ENCODE data around the gene CREBZF. TPM values are rescaled to one million over a fixed set of nuclear protein-coding genes. Genes with fewer than 3 reads are reported as not detected.
"Not testable (repeated sequence)": the region's sequence is repeated elsewhere in the genome, so short reads cannot be mapped to it uniquely, and the experiment has no call there.

CREBZF gene
- total RNA-seq, 1 donor from 2014 or later, result 27.5 TPM

DNA sequence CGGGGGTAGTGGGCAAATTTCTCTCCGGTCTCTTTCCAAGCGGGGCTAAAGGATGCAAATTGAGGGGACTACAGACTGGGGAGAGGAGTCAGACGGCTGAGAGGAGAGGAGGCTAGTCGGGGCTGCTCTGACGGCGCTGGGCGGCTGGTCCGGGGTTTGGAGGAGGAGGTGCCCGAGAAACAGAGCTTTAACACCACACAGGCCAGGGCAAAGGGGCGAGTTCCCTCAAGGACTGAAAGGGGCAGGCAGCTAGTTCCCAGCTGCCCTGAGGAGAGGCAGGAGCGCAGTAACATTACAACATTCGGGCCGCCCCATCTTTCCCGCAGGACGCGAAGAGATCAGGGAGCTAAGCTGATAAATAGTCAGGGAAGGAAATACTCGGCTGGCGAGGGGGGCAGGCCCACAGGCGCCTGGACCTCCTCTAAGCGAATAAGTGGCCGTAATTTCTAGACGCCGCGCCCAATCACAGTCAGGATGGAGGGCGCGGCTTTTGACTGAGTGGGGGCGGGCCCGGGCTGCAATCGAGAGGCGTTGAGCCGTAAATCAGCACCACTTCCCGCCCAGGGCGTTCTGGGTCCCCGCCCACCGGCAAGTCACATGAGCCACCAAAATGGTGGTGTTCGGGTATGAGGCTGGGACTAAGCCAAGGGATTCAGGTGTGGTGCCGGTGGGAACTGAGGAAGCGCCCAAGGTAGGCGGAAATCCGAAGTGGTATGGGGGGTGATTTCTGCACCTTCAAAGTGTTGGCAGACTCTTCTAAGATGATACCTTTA is 36.7 kb downstream of the CREBZF start, which contains the start of gene TMEM126B:
Gene TMEM126B, plus strand, starts transcription at position 596 of the 773 bp plus-strand sequence. Its CDS starts 15 bp downstream, at position 611.
- peak; percentile 89 for DNase-seq (ENCODE audit: low read depth, low spot score)

DNA sequence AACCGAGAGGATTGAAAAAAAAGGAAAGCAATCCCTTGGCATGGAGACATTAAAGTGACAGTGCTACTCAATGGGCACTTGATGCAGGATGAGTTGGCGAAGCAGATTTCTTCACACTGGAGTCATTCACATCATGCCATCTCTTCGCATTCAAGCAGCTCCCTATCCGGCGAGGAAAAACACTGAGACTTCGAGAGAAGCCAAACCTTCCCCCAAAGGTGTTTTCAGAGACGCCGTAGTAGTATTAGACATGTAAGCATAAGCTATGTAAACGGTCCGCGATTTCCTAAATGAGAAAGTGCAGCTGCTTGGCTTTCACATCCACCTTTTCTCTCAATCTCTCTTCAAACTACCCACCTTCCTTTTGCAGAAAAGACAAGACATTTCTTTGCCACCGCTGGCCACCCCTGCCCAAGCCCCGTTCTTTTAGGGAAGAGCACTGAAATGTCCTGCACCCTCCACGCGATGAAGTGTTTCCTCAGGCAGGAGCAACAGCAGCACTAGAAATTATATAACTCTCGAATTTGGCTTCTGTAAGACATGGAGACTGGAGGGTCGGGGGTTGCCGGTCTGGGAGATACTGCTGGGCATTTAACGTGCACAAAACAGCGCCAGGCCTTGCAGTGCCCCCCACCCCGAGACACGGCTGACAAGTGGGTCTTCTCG is 37.5 kb downstream of the CREBZF start, which contains the start of gene DLG2:
Gene DLG2, minus strand, starts transcription at position 13 of the 666 bp plus-strand sequence.
- no peak for DNase-seq (ENCODE audit: low read depth, low spot score)

DNA sequence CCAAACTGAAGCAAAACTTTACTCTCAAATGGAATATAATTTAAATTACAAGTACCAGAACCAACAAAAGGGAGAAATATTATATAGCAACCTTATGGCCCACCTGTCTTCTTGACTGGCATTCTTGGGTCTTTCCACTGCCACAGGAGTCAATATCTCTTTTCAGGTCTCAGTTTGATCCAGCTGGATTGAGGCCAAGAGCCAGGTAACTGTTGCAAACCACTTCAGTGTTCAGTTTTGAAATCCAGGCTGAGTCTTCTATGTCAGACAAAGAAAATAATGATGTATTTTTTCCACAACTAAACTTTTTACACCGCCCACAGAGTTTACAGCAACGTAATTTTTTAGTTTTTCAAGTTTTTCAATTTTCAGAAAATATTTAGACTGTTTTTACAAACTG is 38.4 kb downstream of the CREBZF start:
- DNase-seq (ENCODE audit: low read depth, low spot score), result no peak

DNA sequence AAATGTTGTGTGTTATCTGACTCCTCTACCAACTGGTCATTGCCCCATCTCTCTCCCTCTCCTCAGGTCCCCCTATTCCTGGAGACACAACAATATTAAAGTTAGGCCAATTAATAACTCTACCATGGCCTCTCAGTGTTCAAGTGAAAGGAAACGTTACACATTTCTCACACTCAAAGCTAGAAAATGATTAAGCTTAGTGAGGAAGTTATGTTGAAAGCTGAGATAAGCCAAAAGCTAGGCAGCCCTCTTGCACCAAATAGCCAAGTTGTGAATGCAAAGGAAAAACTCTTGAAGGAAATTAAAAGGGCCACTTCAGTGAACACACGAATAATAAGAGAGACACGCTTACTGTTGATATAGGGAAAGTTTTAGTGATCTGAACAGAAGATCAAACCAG is 44.7 kb downstream of the CREBZF start:
- DNase-seq (ENCODE audit: low read depth, low spot score), result no peak

DNA sequence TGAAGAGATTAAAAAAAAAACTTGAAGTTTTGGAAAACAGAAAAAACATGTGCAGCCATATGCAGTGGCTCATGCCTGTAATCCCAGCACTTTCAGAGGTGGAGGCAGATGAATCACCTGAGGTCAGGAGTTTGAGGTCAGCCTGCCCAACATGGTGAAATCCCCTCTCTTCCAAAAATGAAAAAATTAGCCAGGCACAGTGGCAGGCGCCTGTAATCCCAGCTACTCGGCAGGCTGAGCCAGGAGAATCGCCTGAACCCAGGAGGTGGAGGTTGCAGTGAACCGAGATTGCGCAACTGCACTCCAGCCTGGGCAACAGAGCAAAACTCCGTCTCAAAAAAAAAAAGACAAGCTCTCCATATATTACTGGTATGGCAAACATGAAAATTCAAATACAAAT is 45.4 kb downstream of the CREBZF start:
- DNase-seq (ENCODE audit: low read depth, low spot score), result no peak

DNA sequence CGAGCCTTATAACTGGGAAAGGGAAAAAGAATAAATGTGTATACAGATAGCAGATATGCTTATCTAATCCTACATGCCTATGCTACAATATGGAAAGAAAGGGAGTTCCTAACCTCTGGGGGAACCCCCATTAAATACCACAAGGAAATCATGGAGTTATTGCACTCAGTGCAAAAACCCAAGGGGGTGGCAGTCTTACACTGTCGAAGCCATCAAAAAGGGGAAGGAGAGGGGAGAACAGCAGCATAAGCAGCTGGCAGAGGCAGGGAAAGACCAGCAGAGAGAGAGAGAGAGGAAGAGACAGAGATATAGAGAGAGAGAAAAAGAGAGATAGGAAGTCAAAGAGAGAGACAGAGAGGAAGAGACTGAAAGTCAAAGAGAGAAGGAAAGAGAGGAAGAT is 53.3 kb downstream of the CREBZF start:
- DNase-seq (ENCODE audit: low read depth, low spot score), result not testable (repeated sequence)

Other genes starting within 250 kb of the CREBZF start
- 0.42 and 0.66 TPM in 2 replicates for gene DLG2, start 37.8 kb downstream of the CREBZF start, total RNA-seq
- gene TMEM126B, start 36.5 kb downstream of the CREBZF start, total RNA-seq, result 53.0 and 71.9 TPM in 2 replicates
- gene TMEM126A, start 17.2 kb downstream of the CREBZF start, total RNA-seq, result 48.5 and 55.6 TPM in 2 replicates
- gene CCDC89, start 21.1 kb upstream of the CREBZF start, total RNA-seq, result not detected in 2 replicates
- 0.46 and 0.53 TPM in 2 replicates for gene SYTL2, start 146.0 kb upstream of the CREBZF start, total RNA-seq
- gene CCDC83, start 190.3 kb upstream of the CREBZF start, total RNA-seq, result not detected in 2 replicates